HL-60/S4 treated with phorbol 12-myristate 13-acetate at 8.2 ng/mL for 4 days and 3 days (cell line): ENCODE measurements around the gene ZRANB3.
"Not testable (repeated sequence)": the region's sequence is repeated elsewhere in the genome, so short reads cannot be mapped to it uniquely, and the experiment has no call there.

Experiments used
- in situ Hi-C: fragments of 300-500 bp; cut with MboI; formaldehyde crosslinking; loops from 2 replicates; pipeline ENCODE4 v1.15.0; 2022; ENCODE audit warnings: low sequenced_read_pairs

The ZRANB3 gene

DNA sequence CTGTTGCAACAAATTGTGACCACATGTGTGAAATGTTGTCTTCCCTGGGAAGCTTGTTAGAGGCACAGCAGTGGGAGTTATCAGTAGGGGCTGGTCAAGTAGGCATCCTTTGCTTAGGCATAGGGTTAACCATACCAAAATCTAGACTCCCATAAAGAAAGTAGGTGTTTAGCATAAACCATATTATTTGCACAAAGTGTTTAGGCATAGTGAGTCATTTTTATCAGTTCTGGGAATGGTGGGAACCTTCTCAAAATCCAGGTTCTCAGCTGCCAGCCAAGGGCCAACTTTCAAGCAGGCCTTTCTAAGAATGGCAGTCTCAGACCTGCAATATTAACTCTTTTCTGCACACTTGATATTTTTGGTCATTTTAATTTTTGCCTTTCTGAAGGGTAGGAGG is 390.4 kb downstream of the ZRANB3 start:
- in situ Hi-C loops: no loop called here

DNA sequence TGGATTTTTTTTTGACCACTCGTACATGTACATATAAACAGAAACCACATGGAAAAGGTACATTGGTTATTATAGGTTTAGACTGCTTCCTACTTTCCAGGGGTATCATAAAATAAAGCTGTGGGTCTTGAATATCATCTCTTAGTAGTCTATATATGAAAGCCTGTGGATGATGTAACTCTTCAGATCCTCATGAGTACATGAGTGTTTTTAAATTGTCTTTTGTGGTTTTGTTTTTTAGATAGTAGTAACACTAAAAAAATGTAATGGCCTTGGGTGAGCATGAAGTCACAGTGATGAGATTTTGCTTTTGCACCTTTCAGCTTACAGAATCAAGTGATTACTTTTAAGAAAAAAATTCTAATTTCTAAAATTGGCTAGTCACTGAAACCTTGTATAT is 398.7 kb downstream of the ZRANB3 start:
- in situ Hi-C loops: no loop called here

DNA sequence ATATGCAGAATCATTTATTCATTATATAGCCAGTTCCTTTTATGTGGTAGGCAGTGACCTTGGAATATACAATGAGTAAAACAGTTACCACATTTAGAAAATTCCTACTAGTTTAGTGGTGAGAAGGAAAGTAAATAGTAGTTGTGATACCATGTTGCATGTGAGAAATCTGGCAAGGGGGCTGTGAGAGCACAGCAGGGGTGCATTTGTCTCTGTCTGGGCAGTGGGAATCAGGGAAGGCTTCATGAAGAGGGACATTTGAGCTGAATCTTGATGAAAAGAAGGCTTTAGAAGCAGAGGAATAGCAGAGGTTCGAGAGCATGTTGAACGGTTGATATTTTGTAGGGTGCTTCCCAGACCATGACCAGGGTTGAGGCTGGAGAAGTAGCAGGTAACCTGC is 400.3 kb downstream of the ZRANB3 start:
- in situ Hi-C loops: no loop called here

DNA sequence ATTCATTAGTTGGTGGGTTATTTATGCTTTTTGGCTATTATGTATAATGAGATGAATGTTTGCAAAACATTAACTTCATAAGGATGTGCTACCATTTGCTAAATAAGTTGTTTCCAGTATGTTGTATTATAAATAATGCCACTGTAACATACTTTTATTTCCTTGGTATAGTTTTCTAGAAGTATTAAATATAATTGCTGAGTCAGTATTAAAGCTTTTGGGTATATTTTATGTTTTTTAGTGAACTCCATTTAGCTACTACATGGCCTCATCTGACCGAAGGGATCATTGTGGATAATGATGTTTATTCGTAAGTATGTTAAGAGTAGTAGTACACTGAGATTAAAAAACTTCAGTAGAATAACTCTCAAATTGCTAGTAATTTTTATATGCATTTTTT is 405.1 kb downstream of the ZRANB3 start:
- in situ Hi-C loops: no loop called here

DNA sequence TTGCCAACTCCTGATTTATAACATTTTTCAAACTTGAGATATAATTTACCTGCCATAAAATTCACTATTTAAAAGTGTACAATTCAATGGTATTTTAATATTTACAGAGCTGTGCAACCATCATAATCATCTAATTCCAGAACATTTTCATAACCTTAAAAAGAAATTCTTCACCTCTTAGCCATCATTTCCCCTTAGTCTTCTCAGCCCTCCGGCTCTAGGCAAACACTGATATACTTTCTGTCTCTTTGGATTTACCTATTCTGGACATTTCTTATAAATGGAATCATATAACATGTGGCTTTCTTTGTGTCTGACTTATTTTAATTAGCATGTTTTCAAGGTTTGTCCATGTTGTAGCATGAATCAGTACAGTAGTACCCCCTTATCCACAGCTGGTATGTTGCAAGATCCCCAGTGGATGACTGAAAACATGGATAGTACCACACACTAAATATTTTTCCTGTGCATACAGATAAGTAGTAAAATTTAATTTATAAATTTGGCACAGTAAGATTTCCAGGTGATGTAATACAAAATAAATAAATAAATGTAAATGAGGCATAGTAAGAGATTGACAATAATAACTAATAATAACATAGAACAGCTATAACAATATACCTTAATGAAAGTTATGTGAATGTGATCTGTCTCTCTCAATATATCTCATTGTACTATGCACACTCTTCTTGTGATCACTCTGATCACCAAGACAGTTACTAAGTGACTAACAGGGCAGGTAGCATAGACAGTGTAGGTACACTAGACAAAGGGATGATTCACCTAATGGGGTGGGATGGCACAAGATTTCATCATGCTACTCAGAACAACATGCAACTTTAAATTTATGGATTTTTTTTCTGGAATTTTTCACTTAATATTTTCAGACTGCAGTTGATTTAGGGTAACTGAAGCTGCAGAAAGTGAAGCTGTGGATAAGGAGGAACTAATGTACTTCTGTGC is 405.8 kb downstream of the ZRANB3 start:
- in situ Hi-C loops: no loop called here

DNA sequence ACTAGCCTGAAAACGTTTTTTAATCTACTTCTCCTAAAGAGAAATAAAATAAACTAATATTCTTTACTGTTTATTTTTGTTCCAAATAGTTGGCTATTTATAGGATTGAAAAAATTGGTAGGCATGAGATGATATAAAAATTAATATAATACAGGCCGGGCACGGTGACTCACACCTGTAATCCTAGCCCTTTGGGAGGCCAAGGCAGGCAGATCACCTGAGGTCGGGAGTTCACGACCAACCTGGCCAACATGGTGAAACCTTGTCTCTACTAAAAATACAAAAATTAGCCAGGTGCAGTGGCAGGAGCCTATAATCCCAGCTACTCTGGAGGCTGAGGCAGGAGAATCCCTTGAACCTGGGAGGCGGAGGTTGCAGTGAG is 409.4 kb downstream of the ZRANB3 start:
- in situ Hi-C loops: not testable (repeated sequence)

DNA sequence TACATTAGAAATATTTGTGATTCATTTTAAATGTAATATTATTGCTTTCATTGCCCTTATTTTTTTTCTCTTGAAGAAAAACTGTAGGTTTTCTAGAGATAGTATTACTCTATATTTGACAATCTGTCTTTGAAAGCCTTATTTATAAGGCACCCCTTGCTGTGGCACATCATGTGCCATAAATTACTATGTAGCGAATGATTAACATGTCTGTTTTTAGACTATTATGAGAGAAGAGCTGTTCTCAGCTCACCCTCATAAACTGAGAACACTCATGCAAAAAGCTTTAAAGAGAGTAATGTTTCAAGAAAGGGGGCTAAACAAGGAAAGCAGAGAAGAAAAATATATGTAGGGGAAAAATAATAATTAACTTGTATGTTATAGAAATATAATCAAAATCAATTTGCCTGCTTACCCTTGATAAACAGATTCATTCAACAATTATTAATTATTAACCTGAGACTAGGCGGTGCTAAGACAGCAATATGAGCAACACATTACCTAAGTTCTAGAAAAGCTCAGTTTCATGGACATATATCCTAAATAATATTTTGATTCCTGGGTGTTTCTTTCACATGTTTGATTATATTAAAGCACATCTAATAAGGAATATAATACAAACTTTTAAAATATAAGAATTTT is 409.9 kb downstream of the ZRANB3 start:
- in situ Hi-C loops: no loop called here

DNA sequence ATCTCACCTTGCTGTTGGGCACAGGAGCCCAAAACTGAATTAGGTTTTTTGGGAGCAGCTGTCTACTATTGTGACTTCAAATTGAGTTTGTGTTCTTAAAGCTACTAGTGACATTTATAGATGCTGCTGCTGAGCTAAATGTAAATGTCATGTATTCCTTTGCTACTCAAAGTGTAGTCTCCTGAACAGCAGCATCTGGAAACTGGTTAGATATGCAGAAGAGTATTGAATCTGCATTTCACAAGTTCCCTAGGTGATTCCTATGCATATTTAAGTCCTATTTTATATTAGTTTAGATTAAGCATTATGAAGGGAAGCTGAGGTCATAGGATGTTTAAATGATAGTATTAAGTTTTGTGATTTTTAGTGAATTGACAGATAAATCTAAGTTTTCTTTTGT is 411.4 kb downstream of the ZRANB3 start:
- in situ Hi-C loops: no loop called here

DNA sequence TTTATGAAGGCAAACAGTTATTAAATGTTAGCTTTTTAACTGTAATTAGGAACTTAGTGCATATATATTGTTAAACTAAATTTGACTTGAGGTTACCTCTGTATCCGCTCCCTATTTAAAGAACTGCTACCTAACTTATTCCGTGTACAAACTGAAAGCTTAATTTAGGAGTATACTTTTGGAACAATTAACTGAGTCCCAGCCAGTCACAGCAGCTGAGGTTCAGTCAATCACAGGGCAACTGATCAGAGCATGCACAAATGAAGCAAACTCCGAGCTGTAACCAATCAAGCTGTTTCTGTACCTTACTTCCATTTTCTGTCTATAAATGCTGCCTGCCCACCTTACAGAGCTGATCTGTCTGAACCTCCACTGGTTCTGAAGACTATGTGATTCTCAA is 417.7 kb downstream of the ZRANB3 start:
- in situ Hi-C loops: no loop called here

DNA sequence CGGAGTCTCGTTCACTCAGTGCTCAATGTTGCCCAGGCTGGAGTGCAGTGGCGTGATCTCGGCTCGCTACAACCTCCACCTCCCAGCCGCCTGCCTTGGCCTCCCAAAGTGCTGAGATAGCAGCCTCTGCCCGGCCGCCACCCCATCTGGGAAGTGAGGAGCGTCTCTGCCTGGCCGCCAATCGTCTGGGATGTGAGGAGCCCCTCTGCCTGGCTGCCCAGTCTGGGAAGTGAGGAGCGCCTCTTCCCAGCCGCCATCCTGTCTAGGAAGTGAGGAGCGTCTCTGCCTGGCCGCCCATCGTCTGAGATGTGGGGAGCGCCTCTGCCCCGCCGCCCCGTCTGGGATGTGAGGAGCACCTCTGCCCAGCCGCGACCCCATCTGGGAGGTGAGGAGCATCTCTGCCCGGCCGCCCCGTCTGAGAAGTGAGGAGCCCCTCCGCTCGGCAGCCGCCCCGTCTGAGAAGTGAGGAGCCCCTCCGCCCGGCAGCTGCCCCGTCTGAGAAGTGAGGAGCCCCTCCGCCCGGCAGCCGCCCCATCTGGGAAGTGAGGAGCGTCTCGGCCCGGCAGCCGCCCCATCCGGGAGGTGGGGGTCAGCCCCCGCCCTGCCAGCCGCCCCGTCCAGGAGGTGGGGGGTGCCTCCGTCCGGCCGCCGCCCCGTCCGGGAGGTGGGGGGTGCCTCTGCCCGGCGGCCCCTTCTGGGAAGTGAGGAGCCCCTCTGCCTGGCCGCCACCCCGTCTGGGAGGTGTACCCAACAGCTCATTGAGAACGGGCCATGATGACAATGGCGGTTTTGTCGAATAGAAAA is 425.3 kb downstream of the ZRANB3 start:
- in situ Hi-C loops: not testable (repeated sequence)

DNA sequence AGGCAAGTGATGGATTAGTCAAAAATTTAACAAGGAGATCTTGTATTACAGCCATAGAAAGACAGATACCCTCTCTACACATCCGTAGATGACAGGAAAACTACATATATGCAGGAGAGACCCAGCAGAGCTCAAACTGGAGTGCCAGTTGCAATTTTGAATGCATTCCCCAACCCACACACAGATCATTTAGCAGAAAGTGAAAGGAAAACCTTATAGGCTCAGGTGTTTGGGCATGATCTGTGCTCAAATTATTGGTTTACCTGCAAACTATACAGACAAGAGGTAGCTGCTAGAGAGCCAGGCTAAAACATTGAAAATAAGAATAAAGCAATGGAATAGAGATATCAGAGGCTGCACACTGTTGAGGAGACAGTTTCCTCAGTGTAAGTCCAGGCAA is 427.2 kb downstream of the ZRANB3 start:
- in situ Hi-C loops: no loop called here

DNA sequence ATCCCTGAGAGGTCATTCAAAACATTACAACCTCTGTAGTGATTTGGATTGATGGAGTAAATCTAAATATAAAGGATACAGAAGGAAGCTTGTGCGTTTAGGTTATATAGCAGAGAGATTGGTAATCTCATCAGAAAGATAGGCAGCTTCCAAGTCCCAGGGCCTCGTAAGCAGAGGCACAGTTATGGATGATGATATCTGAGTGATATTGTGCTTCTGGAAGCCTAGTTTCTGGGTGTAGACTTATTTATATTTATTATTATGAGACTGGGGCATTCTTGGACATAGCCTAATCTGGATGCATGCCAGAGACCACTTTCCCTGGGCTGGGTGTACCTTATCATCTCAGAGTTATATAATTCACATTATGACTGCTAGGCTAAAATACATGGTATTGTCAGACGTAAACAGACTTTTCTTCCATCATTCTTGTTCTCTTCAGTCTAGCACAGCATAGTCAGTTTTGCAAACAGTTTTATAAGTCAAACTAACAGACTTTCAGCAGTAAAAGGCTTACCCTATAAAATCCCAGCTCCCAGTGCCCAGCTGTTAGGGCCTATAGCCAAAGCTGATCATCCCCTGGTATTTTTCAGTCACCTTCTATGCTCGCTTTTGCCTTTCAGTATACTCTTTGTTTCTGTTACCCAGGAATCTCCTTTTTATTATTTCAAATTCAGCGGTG is 431.1 kb downstream of the ZRANB3 start:
- in situ Hi-C loops: no loop called here

DNA sequence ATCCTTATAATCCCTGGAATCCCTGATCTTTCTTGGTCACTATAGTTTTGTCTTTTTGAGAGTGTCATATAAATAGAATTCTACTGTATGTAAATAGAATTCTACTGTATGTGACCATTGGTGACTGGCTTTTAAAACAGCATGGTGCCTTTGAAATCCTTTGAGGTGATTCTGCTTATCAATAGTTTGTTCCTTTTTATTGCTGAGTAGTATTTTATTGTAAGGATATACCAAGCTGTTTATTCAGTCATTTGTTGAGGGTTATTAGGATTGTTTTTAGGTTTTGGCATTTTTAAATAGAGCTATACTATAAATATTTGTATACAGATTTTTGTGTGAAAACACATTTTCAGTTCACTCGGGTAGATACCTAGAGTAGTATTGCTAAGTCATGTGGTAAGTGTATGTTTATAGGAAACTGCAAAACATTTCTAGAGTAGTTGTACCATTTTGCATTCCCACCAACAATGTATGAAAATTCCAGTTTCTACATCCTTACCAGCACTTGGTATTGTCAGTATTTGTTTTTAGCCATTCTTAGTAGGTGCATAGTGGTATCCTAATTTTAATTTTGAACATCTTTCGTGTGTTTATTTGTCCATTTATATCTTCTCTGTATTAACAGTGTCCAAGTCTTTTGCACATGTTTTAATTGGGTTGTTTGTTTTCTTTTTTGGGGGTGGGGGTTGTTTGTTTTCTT is 433.3 kb downstream of the ZRANB3 start:
- in situ Hi-C loops: no loop called here

DNA sequence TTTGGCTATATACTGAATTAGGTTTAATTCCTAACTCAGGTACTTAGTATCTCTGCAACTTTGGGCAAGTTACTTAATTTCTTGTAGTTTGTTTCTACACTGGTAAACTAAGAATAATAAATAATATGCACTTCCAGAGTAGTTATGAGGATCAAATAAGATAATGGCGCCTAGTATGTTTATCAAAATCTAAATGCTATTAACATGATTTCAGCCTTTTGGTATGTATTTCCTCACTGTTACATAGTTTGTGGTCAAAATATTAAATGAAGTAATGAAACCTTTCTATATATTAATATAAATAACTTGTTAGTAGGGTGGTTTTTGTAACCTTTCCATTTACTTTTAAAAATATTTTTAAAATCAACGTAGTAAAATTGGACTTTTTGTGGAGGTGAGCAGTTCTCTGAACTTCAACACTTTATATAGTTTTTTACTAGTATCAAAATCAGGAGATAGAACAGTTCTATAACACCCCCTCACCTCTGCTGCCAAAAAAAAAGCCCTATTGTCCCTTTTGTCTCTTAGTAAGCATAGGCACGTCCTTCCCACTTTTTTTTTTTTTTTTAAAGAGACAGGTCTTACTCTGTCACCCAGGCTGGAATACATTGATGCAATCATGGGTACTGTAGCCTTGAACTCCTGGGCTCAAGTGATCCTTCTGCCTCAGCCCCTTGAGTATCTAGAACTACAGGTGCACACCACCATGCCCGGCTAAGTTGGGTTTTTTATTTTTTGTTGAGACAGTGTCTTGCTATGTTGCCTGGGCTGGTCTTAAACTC is 434.2 kb downstream of the ZRANB3 start:
- in situ Hi-C loops: no loop called here

DNA sequence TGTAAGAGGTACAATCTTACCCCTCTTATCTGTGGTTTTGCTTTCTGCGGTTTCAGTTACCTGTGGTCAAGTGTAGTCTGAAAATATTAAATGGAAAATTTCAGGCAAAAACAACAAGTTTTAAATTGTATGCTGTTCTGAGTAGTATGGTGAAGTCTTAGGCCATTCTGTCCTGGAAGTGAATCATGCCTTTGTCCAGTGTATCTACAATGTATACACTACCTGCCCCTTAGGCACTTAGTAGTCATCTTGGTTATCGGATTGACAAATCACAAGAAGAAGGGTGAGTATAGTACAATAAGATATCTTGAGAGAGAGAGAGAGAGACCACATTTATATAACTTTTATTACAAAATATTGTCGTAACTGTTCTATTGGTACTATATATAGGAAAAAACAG is 435.4 kb downstream of the ZRANB3 start:
- in situ Hi-C loops: no loop called here

DNA sequence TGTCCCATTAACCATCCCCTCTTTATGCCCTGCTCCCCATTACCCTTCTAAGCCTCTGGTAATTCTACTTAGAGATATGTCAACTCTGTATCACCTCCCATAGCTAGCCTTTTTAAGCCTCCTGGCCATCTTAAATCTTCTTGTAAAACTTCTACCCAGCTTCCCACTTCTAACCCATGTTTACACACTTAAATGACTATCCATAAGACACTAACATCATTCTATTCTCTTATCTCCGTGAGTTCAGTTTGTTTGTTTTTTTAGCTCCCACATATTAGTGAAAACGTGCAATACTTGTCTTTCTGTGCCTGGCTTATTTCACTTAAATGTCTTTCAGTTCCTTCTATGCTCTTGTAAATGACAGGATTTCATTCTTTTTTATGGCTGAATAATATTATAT is 436.5 kb downstream of the ZRANB3 start:
- in situ Hi-C loops: no loop called here

DNA sequence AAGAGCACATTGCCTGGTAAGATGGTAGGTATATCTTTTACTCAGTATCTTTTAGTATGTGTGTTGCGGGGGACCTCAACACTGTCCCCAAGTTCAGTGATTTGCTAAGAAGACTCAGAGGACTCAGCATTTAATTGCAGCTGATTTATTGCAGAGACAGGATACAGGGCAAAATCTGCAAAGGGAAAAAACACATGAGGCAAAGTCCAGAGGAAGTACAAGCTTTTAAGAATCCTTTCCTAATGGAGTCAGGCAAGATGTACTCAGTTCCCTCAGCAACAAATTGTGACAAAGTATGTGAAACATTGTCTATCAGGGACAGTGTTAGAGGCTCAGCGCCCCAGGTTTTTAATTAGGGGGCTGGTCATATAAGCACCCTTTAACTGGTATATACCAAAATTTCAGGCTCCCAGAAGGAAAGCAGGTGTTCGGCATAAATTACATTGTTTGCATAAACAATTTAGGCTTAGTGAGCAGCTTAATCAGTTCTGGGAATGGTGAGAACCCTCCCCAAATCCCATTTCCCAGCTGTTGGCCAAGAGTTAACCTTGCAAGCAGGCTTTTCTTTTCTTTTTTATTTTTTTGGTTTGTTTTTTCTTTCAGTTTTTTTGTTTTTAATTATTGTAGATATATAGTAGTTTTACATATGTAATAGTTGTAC is 437.2 kb downstream of the ZRANB3 start:
- in situ Hi-C loops: no loop called here

DNA sequence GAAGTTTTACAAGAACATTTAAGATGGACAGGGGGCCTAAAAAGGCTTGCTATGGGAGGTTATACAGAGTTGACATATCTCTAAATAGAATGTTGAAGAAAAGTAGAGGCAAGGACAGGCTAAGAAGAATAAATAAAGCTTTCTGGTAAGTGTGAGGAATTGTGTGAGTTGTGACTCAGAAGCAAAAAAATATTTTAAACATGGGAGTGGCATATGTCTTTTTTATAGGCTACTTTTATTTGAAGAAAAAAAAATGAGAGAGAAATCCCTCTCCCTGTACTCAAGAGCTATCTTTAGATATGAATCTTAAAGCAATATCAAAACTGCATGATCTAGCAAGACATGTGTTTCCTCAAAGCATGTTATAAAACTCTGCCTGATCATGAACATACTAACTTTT is 437.8 kb downstream of the ZRANB3 start:
- in situ Hi-C loops: no loop called here

DNA sequence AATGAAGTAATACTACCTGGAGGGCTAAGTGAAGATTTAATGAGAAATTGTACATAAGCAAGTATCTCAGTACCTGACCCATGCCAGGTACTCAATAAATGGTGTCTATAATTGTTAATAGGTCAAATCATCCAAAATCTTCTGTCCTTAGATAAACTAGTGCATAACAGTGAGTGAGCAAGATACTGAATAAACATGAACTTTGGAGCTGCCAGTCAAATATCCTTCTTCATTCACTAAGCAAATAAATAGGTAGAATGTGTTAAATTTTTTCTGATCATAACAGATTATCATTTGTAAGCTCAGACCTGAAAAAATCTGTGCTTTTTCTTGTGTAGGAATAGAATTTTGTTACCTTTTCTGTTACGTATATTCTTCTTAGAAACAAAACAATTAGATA is 439.3 kb downstream of the ZRANB3 start:
- in situ Hi-C loops: no loop called here
